Psoas muscle (tissue), 8 donors: ENCODE measurements around the gene BANP. TPM values are rescaled to one million over a fixed set of nuclear protein-coding genes. Genes with fewer than 3 reads are reported as not detected.
"Not testable (repeated sequence)": the region's sequence is repeated elsewhere in the genome, so short reads cannot be mapped to it uniquely, and the experiment has no call there.

ENCODE experiments used
- ATAC-seq, 4 donors: fragments of 200-7000 bp; cut with Tn5 transposase; one replicate each; pipeline ENCODE4 v1.9.1; 2020; ENCODE audit warnings: moderate library complexity in 3 of 4, mild to moderate bottlenecking in 2 of 4
- DNase-seq, 2 donors: peaks; one replicate each; pipeline ENCODE4 v3.0.0-alpha.2; 2020
- H3K27ac ChIP-seq: fragments of 200-600 bp; one replicate; pipeline ENCODE4 v1.8.0; 2022
- H3K27me3 ChIP-seq, 3 donors: fragments of 200-600 bp in 1 of 3; one replicate each; pipeline versions ENCODE4 v1.6.1 to v1.8.0; 2013 to 2022; ENCODE audit warnings: low read length in 2 of 3, mild to moderate bottlenecking in 2 of 3, moderate library complexity in 1 of 3; ENCODE audit not compliant: insufficient read depth in 3 of 3
- H3K36me3 ChIP-seq, 2 donors: fragments of 200-600 bp in 1 of 2; one replicate each; pipeline versions ENCODE4 v1.6.1 to v1.8.0; 2013 to 2022; ENCODE audit warnings: low read depth in 1 of 2, mild to moderate bottlenecking in 1 of 2, moderate library complexity in 1 of 2; ENCODE audit not compliant: insufficient read depth in 1 of 2
- H3K4me1 ChIP-seq: fragments of 200-600 bp; one replicate; pipeline ENCODE4 v1.8.0; 2022
- H3K4me3 ChIP-seq: fragments of 200-600 bp; one replicate; pipeline ENCODE4 v1.8.0; 2022; ENCODE audit warnings: mild to moderate bottlenecking
- H3K9me3 ChIP-seq: fragments of 200-600 bp; one replicate; pipeline ENCODE4 v1.8.0; 2022
- CTCF ChIP-seq: fragments of 200-600 bp; IDR thresholded peaks from one replicate; pipeline ENCODE4 v1.8.0; 2022; ENCODE audit warnings: antibody characterized with exemption
- WGBS, 3 donors: extraction: QIAGEN DNeasy Blood & Tissue Kit; methylation state at CpG; one replicate each; pipeline versions ENCODE4 v1.1.6 to v1.1.7; 2013; 5-methylcytosine and 5-hydroxymethylcytosine counted together
- intact Hi-C, 2 donors: fragments of 100-400 bp; cut with DNase I; formaldehyde crosslinking; loops; one replicate each; pipeline versions ENCODE4 v1.11.0 to v1.14.2; 2022
- polyA plus RNA-seq, 3 donors: library from polyadenylated mRNA; stranded (reverse); fragments of 200-250 nt; gene quantifications; one replicate each; pipeline ENCODE4 v1.2.3, GENCODE V29; 2013
- total RNA-seq, 4 donors: library from RNA; stranded (reverse); fragmentation: NEBNext Ultra II Directional in 2 of 4; extraction: Animal tissue kit (Norgen Biotek cat#: 25700) in 2 of 4; gene quantifications; one replicate each; pipeline versions ENCODE4 v1.2.1 to v1.2.4, GENCODE V29; 2021 to 2023
- donor health status: healthy with polysubstance abuse.
- donor health status: DM: no; HTN: no; CAD: no; lungs with moderate emphysema.
- donor health status: Bipolar disorder and iron deficiency.
- donor health status: healthy.
- donor health status: DM: yes; HTN: yes; CAD: no.
- donor health status: DM: no; HTN: no; CAD: no.
- donor health status: DM: no; HTN: no; CAD: no.
- donor health status: DM: yes; HTN: yes; CAD: no.

Gene BANP
- total and polyA plus RNA-seq, 7 donors = 7.7 to 15.3 (median 14.2) TPM

DNA sequence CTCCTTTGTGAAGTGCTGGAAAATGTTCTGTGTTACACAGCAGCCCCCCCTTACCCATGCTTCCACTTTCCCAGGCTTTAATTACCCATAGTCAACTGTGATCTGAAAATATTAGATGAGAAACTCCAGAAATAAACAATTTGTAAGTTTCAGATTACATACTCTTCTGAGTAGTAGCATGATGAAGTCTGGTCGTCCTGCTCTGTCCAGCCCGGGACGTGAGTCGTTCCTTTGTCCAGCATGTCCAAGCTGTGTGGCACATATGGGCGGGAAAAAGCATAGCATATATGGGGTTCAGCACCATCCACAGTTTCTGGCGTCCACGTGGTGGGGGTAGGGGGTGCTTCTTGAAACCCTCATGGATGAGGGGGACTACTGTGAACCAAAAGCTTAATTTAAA lies 83.5 kb downstream of the BANP start:
- Histone ChIP-seq H3K4me1 (no peaks in the 10 kb centered on the region), H3K36me3 (peaks cover 0 to 46% of the 10 kb centered on the region in 2 donors), H3K9me3 (no peaks in the 10 kb centered on the region), H3K4me3 (no peak overlapping the region), H3K27ac (no peak overlapping the region), H3K27me3 (no peaks in the 10 kb centered on the region)
- no peak for TF ChIP-seq CTCF
- ATAC-seq (no peak), DNase-seq (no peak)
- intact Hi-C loops = no loop called here
- WGBS, 3 donors = 93 to 96% (median 96%) methylated on average over 7 of the region's 7 CpGs

DNA sequence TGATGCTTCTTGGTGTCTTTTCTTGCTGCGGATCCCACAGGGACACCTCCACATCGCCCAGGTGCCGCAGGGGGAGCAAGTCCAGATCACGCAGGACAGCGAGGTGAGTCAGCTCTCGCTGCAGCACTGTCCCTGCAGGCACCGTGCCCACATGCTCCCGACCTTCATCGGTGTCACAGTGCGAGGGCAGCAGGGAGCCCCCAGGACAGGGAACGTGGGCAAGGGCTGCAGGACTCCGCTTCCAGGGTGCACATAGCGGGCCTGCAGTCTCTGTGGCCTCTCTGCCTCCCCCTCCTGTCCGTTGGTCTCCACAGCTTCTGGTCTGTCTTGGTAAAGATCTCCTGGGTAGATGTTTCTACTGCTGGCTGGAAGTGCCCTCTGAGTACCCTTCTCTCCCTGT lies 84.1 kb downstream of the BANP start:
- no peak for TF ChIP-seq CTCF
- ATAC-seq (no peak), DNase-seq (no peak)
- no peaks in the 10 kb centered on the region for H3K27me3 ChIP-seq
- no peaks in the 10 kb centered on the region for H3K4me1 ChIP-seq
- H3K27ac ChIP-seq = no peak overlapping the region
- WGBS, 3 donors = 96% methylated on average over 14 of the region's 14 CpGs
- no peak overlapping the region for H3K4me3 ChIP-seq
- H3K36me3 ChIP-seq = peaks cover 0 to 46% of the 10 kb centered on the region in 2 donors
- no peaks in the 10 kb centered on the region for H3K9me3 ChIP-seq
- intact Hi-C loops = no loop called here

GRCh38 chr16:88035884-88036639 lies 84.8 kb downstream of the BANP start:
- intact Hi-C loops, ATAC-seq, H3K4me1 ChIP-seq, H3K9me3 ChIP-seq, DNase-seq, H3K27me3 ChIP-seq, H3K4me3 ChIP-seq, H3K27ac ChIP-seq: not testable (repeated sequence)
- WGBS, 3 donors = 93 to 94% (median 93%) methylated on average over 29 to 30 of the region's 30 CpGs
- peaks cover 0 to 46% of the 10 kb centered on the region in 2 donors for H3K36me3 ChIP-seq

GRCh38 chr16:88036640-88036996 lies 85.4 kb downstream of the BANP start:
- 90 to 94% (median 92%) methylated on average over 9 to 10 of the region's 10 CpGs for WGBS, 3 donors
- H3K9me3 ChIP-seq, H3K4me3 ChIP-seq, H3K4me1 ChIP-seq, intact Hi-C loops, H3K27ac ChIP-seq, DNase-seq, ATAC-seq, H3K27me3 ChIP-seq: not testable (repeated sequence)
- peaks cover 0 to 46% of the 10 kb centered on the region in 2 donors for H3K36me3 ChIP-seq

GRCh38 chr16:88037359-88037758 lies 86.1 kb downstream of the BANP start:
- ATAC-seq, H3K4me1 ChIP-seq, H3K27me3 ChIP-seq, H3K9me3 ChIP-seq, DNase-seq, H3K27ac ChIP-seq, intact Hi-C loops, H3K4me3 ChIP-seq: not testable (repeated sequence)
- WGBS, 3 donors = 96 to 97% (median 97%) methylated on average over 9 of the region's 10 CpGs
- peaks cover 0 to 46% of the 10 kb centered on the region in 2 donors for H3K36me3 ChIP-seq

DNA sequence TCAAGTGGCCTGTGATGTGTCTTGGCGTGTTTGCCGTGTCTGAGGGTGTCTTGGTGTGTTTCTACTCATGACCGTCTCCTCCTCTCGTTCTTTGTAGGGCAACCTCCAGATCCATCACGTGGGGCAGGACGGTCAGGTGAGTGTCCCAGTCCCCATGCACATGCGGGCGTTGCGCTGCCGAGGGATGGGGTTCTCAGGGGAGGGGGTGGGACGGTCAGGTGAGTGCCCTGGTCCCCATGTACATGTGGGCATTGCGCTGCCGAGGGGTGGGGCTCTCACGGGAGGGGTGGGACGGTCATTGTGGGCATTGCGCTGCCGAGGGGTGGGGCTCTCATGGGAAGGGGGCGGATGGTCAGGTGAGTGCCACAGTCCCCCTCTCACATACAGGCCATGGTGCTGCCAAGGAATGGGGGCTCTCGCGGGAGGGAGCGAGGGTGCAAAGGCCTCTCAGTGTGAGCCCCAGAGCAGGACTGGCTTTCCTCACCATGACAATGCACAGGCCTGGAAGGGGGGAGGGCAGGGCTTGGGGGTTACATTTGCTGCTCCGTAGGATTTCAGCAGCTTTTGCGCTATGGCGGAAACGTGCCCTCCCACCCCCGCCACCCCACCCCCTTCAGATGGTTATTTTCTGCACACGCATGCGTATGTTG lies 86.8 kb downstream of the BANP start:
- ATAC-seq, DNase-seq, intact Hi-C loops, H3K27me3 ChIP-seq, H3K4me1 ChIP-seq, H3K27ac ChIP-seq, H3K4me3 ChIP-seq, H3K9me3 ChIP-seq: not testable (repeated sequence)
- WGBS, 3 donors = 92 to 95% (median 94%) methylated on average over 28 of the region's 28 CpGs
- peaks cover 0 to 43% of the 10 kb centered on the region in 2 donors for H3K36me3 ChIP-seq

- ATAC-seq, intact Hi-C loops: not testable (repeated sequence)
Observed at GRCh38 chr16:88038526-88038908, 87.3 kb downstream of the BANP start.

More at GRCh38 chr16:88038526-88038908, 87.3 kb downstream of the BANP start:
- H3K27ac ChIP-seq, H3K9me3 ChIP-seq, H3K4me3 ChIP-seq, H3K4me1 ChIP-seq, DNase-seq, H3K27me3 ChIP-seq: not testable (repeated sequence)
- peaks cover 0 to 41% of the 10 kb centered on the region in 2 donors for H3K36me3 ChIP-seq
- WGBS, 3 donors = 94 to 97% (median 96%) methylated on average over 9 of the region's 9 CpGs
